ENCODE data around the gene MINK1. TPM values are rescaled to one million over a fixed set of nuclear protein-coding genes. Genes with fewer than 3 reads are reported as not detected.

The MINK1 gene
- total and polyA plus RNA-seq, 2 of the 13 experiments (the other 11 are each of a cell fraction or from before 2014, with no cell fraction given) = 17.2 to 63.9 TPM

- TF ChIP-seq ARNT2 (CRISPR knock-in tag; IDR thresholded peaks at IDR 0.05; ENCODE audit: low read depth) (no peak; the same call in 1 of the 2 replicates), RBM39 (IDR thresholded peaks at IDR 0.05; ENCODE audit: low read depth, low read length, poor library complexity, severe bottlenecking) (peak; percentile 77), POLR2AphosphoS5 (IDR thresholded peaks at IDR 0.05; ENCODE audit: low read depth, low read length) (peak; percentile 91), ZBED4 (CRISPR knock-in tag; IDR thresholded peaks at IDR 0.05; ENCODE audit: borderline replicate concordance) (no peak), ZHX2 (IDR thresholded peaks at IDR 0.05; ENCODE audit: low read depth) (no peak), ZHX2 (CRISPR knock-in tag; IDR thresholded peaks at IDR 0.05; ENCODE audit: borderline replicate concordance) (no peak), ELF3 (CRISPR knock-in tag; IDR thresholded peaks at IDR 0.05) (peak; percentile 39; the same call in 1 of the 2 replicates), MLLT10 (CRISPR knock-in tag; IDR thresholded peaks at IDR 0.05) (no peak), RBAK (CRISPR knock-in tag; IDR thresholded peaks at IDR 0.05) (no peak), ZNF33B (CRISPR knock-in tag; IDR thresholded peaks at IDR 0.05) (no peak), ATF2 (CRISPR knock-in tag; IDR thresholded peaks at IDR 0.05) (no peak), THAP8 (CRISPR knock-in tag; IDR thresholded peaks at IDR 0.05; ENCODE audit: borderline replicate concordance) (no peak)
Observed at GRCh38 chr17:4788807-4789700, 44.1 kb upstream of the MINK1 start, which contains the start of gene GLTPD2 (continued).
